LNCaP clone FGC (cell line): ENCODE measurements around the gene UBL4B.
"Not testable (repeated sequence)": the region's sequence is repeated elsewhere in the genome, so short reads cannot be mapped to it uniquely, and the experiment has no call there.

Experiments used
- DNase-seq: peaks from one replicate; pipeline ENCODE4 v3.0.0-alpha.2; 2011; ENCODE audit warnings: low read depth
- H3K4me3 ChIP-seq: 2 replicates; pipeline ENCODE4 v1.5.1; 2011; ENCODE audit warnings: mild to moderate bottlenecking, low read depth, low read length, control low read depth
- CTCF ChIP-seq: IDR thresholded peaks from 2 replicates; pipeline ENCODE4 v1.5.1; 2012; ENCODE audit warnings: mild to moderate bottlenecking; ENCODE audit not compliant: control insufficient read depth, insufficient read depth; ENCODE audit errors: extremely low read depth

Gene UBL4B

GRCh38 chr1:110068646-110069403, 43.4 kb upstream of the UBL4B start:
- H3K4me3 ChIP-seq = no peak overlapping the region
- DNase-seq = no peak
- no peak for TF ChIP-seq CTCF

GRCh38 chr1:110069404-110070281, 42.6 kb upstream of the UBL4B start:
- no peak for TF ChIP-seq CTCF
- H3K4me3 ChIP-seq = no peak overlapping the region
- no peak for DNase-seq

- no peak overlapping the region for H3K4me3 ChIP-seq
- no peak for TF ChIP-seq CTCF
- DNase-seq = no peak
These were observed 42.0 kb upstream of the UBL4B start for GRCh38 chr1:110070282-110070669.

- no peak within 1 kb of the TSS for H3K4me3 ChIP-seq
- DNase-seq = no peak
- no peak for TF ChIP-seq CTCF
These were observed 41.5 kb upstream of the UBL4B start, which contains the start of gene ALX3 for GRCh38 chr1:110070671-110071242. TSS of gene ALX3 (minus strand) at chr1:110070672. CDS start at chr1:110070612, 60 bp downstream.

GRCh38 chr1:110074166-110074565, 38.1 kb upstream of the UBL4B start:
- H3K4me3 ChIP-seq = no peak overlapping the region
- no peak for TF ChIP-seq CTCF
- DNase-seq = no peak

GRCh38 chr1:110076789-110077500, 35.3 kb upstream of the UBL4B start:
- no peak for TF ChIP-seq CTCF
- no peak overlapping the region for H3K4me3 ChIP-seq
- no peak for DNase-seq

GRCh38 chr1:110079995-110080394, 32.2 kb upstream of the UBL4B start:
- DNase-seq = not testable (repeated sequence)

More at GRCh38 chr1:110079995-110080394, 32.2 kb upstream of the UBL4B start:
- not testable (repeated sequence) for H3K4me3 ChIP-seq
